NCI-H1694 treated with DMSO at 0.1 percent for 48 hours (cell line): ENCODE results near the gene ATP10B.
"Not testable (repeated sequence)": the region's sequence is repeated elsewhere in the genome, so short reads cannot be mapped to it uniquely, and the experiment has no call there.

ENCODE experiments used
- DNase-seq: peaks from one replicate; lab custom pipeline; 2025; lab: John Stamatoyannopoulos, UW

Gene ATP10B

GRCh38 chr5:160812996-160813395, 39.0 kb downstream of the ATP10B start:
- not testable (repeated sequence) for DNase-seq

- DNase-seq: no peak
Measured at GRCh38 chr5:160805376-160805775, 46.6 kb downstream of the ATP10B start.

- peak; percentile 7 for DNase-seq
Measured at GRCh38 chr5:160802592-160802991, 49.4 kb downstream of the ATP10B start.

- DNase-seq: no peak
Measured at GRCh38 chr5:160800375-160801275, 51.4 kb downstream of the ATP10B start.

GRCh38 chr5:160799184-160799583, 52.8 kb downstream of the ATP10B start:
- no peak for DNase-seq

- no peak for DNase-seq
Measured at GRCh38 chr5:160797020-160797419, 55.0 kb downstream of the ATP10B start.

GRCh38 chr5:160793530-160793899, 58.5 kb downstream of the ATP10B start:
- DNase-seq: no peak

- DNase-seq: no peak
Measured at GRCh38 chr5:160792732-160793529, 59.1 kb downstream of the ATP10B start.

- no peak for DNase-seq
Measured at GRCh38 chr5:160792281-160792680, 59.7 kb downstream of the ATP10B start.

- DNase-seq: no peak
Measured at GRCh38 chr5:160789219-160789859, 62.7 kb downstream of the ATP10B start.

GRCh38 chr5:160788102-160788660, 63.8 kb downstream of the ATP10B start:
- no peak for DNase-seq

GRCh38 chr5:160787240-160787639, 64.8 kb downstream of the ATP10B start:
- no peak for DNase-seq

- DNase-seq: no peak
Measured at GRCh38 chr5:160774666-160775315, 77.2 kb downstream of the ATP10B start.

GRCh38 chr5:160773646-160774410, 78.2 kb downstream of the ATP10B start:
- no peak for DNase-seq

GRCh38 chr5:160772854-160773253, 79.2 kb downstream of the ATP10B start:
- DNase-seq: no peak

GRCh38 chr5:160770718-160771117, 81.3 kb downstream of the ATP10B start:
- no peak for DNase-seq

GRCh38 chr5:160769301-160769700, 82.7 kb downstream of the ATP10B start:
- DNase-seq: peak; percentile 46

- DNase-seq: no peak
Measured at GRCh38 chr5:160767062-160767461, 84.9 kb downstream of the ATP10B start.

- DNase-seq: no peak
Measured at GRCh38 chr5:160760008-160760407, 92.0 kb downstream of the ATP10B start.

GRCh38 chr5:160757194-160757593, 94.8 kb downstream of the ATP10B start:
- DNase-seq: no peak
